Activated CD4-positive, alpha-beta memory T cell treated with anti-CD3 and anti-CD28 coated beads, Interleukin-2, amount 10 ng/mL, durations not matched to agents 7 days and 5 days (primary cell): Measurements from ENCODE around the gene LCNL1. TPM values are rescaled to one million over a fixed set of nuclear protein-coding genes. Genes with fewer than 3 reads are reported as not detected.

Source experiments
- CTCF ChIA-PET: fragments of 350-600 bp; sonication (Branson Sonifier 250); formaldehyde crosslinking; loops from one replicate; lab custom pipeline; 2021; ENCODE audit warnings: antibody characterized with exemption, inconsistent platforms; lab: Charles Lee
- POLR2A ChIA-PET: fragments of 350-600 bp; sonication (Branson Sonifier 250); formaldehyde crosslinking; loops from one replicate; lab custom pipeline; 2021; ENCODE audit warnings: antibody characterized with exemption; lab: Charles Lee
- DNase-seq: peaks from one replicate; pipeline ENCODE4 v3.0.0-alpha.2; 2020
- H3K27ac Mint-ChIP-seq: one replicate; pipeline ENCODE4 v1.8.0; 2021; ENCODE audit warnings: mild to moderate bottlenecking, mixed read lengths
- H3K27me3 Mint-ChIP-seq: one replicate; pipeline ENCODE4 v1.8.0; 2021; ENCODE audit warnings: mixed read lengths
- H3K36me3 Mint-ChIP-seq: one replicate; pipeline ENCODE4 v1.8.0; 2021; ENCODE audit warnings: low read depth, mixed read lengths
- H3K4me1 Mint-ChIP-seq: one replicate; pipeline ENCODE4 v1.8.0; 2021; ENCODE audit warnings: mixed read lengths
- H3K4me3 Mint-ChIP-seq: one replicate; pipeline ENCODE4 v1.8.0; 2021; ENCODE audit warnings: mild to moderate bottlenecking, mixed read lengths
- H3K9me3 Mint-ChIP-seq: one replicate; pipeline ENCODE4 v1.8.0; 2021; ENCODE audit warnings: mixed read lengths
- total RNA-seq, 2 experiments: library from RNA; stranded (reverse); gene quantifications; one replicate each; pipeline ENCODE4 v1.2.3, GENCODE V29; 2021

Gene LCNL1
- total RNA-seq, 2 experiments from 2014 or later, result 0.98 to 1.0 TPM

GRCh38 chr9:136942881-136943230 lies 39.9 kb upstream of the LCNL1 start:
- Mint-ChIP-seq H3K4me3 (peak overlapping the region; percentile 67), H3K9me3 (no peaks in the 10 kb centered on the region), H3K4me1 (peaks cover 18% of the 10 kb centered on the region), H3K36me3 (peaks cover 30% of the 10 kb centered on the region), H3K27me3 (no peaks in the 10 kb centered on the region), H3K27ac (peak overlapping the region; percentile 52)
- CTCF ChIA-PET, result interaction anchor here (7.2 kb wide), 1 partner anchor 90 kb away, joined by 149 read pairs; the partner anchor contains the start of gene FUT7
- POLR2A ChIA-PET, result interaction anchor here (0.7 to 2.0 kb wide), 3 partner anchors 41 to 172 kb away, joined by 3 to 11 read pairs (median 8); partner anchors contain the start of gene DPP7
- no peak for DNase-seq

GRCh38 chr9:136943291-136944211 lies 39.2 kb upstream of the LCNL1 start:
- Mint-ChIP-seq H3K27ac (peak overlapping the region; percentile 74), H3K27me3 (no peaks in the 10 kb centered on the region), H3K4me1 (peaks cover 22% of the 10 kb centered on the region), H3K9me3 (no peaks in the 10 kb centered on the region), H3K4me3 (peak overlapping the region; percentile 80), H3K36me3 (peaks cover 30% of the 10 kb centered on the region)
- CTCF ChIA-PET, result interaction anchor here (0.5 to 7.2 kb wide), 3 partner anchors 31 to 90 kb away, joined by 3 to 149 read pairs (median 3); partner anchors contain the start of gene FUT7
- POLR2A ChIA-PET, result interaction anchor here (0.7 to 2.0 kb wide), 13 partner anchors 21 to 171 kb away, joined by 3 to 11 read pairs (median 4); partner anchors contain the start of genes AJM1, DPP7, PAXX and RABL6
- peak; percentile 57 for DNase-seq

- H3K4me3 Mint-ChIP-seq, result peak overlapping the region; percentile 80
- peak overlapping the region; percentile 74 for H3K27ac Mint-ChIP-seq
- H3K27me3 Mint-ChIP-seq, result no peaks in the 10 kb centered on the region
- ChIA-PET POLR2A (interaction anchor here (0.8 to 2.0 kb wide), 13 partner anchors 21 to 136 kb away, joined by 3 to 11 read pairs (median 4); partner anchors contain the start of genes AJM1, PAXX and RABL6), CTCF (interaction anchor here (0.6 to 7.2 kb wide), 3 partner anchors 55 to 123 kb away, joined by 3 to 149 read pairs (median 6); partner anchors contain the start of gene FUT7)
- H3K4me1 Mint-ChIP-seq, result peaks cover 25% of the 10 kb centered on the region
- DNase-seq, result no peak
- no peaks in the 10 kb centered on the region for H3K9me3 Mint-ChIP-seq
- H3K36me3 Mint-ChIP-seq, result peaks cover 27% of the 10 kb centered on the region
Measured at GRCh38 chr9:136944212-136944518, 38.6 kb upstream of the LCNL1 start.

- H3K27ac Mint-ChIP-seq, result peak within 1 kb of the TSS; percentile 77
- ChIA-PET POLR2A (interaction anchor here (0.8 to 3.9 kb wide), 14 partner anchors 15 to 137 kb away, joined by 3 to 19 read pairs (median 4); partner anchors contain the start of genes AJM1, PAXX and RABL6), CTCF (interaction anchor here (0.6 to 7.2 kb wide), 3 partner anchors 54 to 123 kb away, joined by 3 to 149 read pairs (median 6); partner anchors contain the start of gene FUT7)
- peak; percentile 96 for DNase-seq
- H3K4me3 Mint-ChIP-seq, result peak within 1 kb of the TSS; percentile 80
- H3K4me1 Mint-ChIP-seq, result peaks cover 25% of the 10 kb centered on the region
- H3K27me3 Mint-ChIP-seq, result no peaks in the 10 kb centered on the region
- peaks cover 22% of the 10 kb centered on the region for H3K36me3 Mint-ChIP-seq
- H3K9me3 Mint-ChIP-seq, result no peaks in the 10 kb centered on the region
Measured at GRCh38 chr9:136944519-136945332, 38.1 kb upstream of the LCNL1 start, which contains the start of the genes C8G and FBXW5. C8G (plus strand) TSS chr9:136945243; CDS start chr9:136945321, 78 bp downstream. FBXW5 (minus strand) TSS chr9:136944738; CDS start chr9:136944083, 655 bp downstream.

GRCh38 chr9:136945333-136946227 lies 37.2 kb upstream of the LCNL1 start:
- no peak for DNase-seq
- Mint-ChIP-seq H3K4me1 (peaks cover 26% of the 10 kb centered on the region), H3K36me3 (peaks cover 21% of the 10 kb centered on the region), H3K27ac (no peak overlapping the region), H3K9me3 (no peaks in the 10 kb centered on the region), H3K27me3 (no peaks in the 10 kb centered on the region), H3K4me3 (peak overlapping the region; percentile 48)
- ChIA-PET CTCF (interaction anchor here (1.0 to 7.2 kb wide), 3 partner anchors 15 to 88 kb away, joined by 3 to 149 read pairs (median 3); partner anchors contain the start of genes FUT7 and PAXX), POLR2A (interaction anchor here (0.6 to 3.9 kb wide), 4 partner anchors 14 to 102 kb away, joined by 3 to 19 read pairs (median 4); no protein-coding TSS in a partner anchor)

- peaks cover 26% of the 10 kb centered on the region for H3K4me1 Mint-ChIP-seq
- ChIA-PET CTCF (interaction anchor here (0.7 to 7.2 kb wide), 5 partner anchors 9 to 87 kb away, joined by 3 to 149 read pairs (median 3); partner anchors contain the start of genes FUT7 and PAXX), POLR2A (interaction anchor here (0.6 to 3.9 kb wide), 3 partner anchors 14 to 103 kb away, joined by 3 to 19 read pairs (median 4); no protein-coding TSS in a partner anchor)
- H3K27ac Mint-ChIP-seq, result no peak overlapping the region
- H3K9me3 Mint-ChIP-seq, result no peaks in the 10 kb centered on the region
- no peak for DNase-seq
- peaks cover 14% of the 10 kb centered on the region for H3K36me3 Mint-ChIP-seq
- H3K27me3 Mint-ChIP-seq, result no peaks in the 10 kb centered on the region
- H3K4me3 Mint-ChIP-seq, result no peak overlapping the region
Measured at GRCh38 chr9:136946228-136947027, 36.4 kb upstream of the LCNL1 start.

GRCh38 chr9:136947028-136947891 lies 35.5 kb upstream of the LCNL1 start:
- Mint-ChIP-seq H3K4me1 (peaks cover 24% of the 10 kb centered on the region), H3K36me3 (peaks cover 7% of the 10 kb centered on the region), H3K4me3 (peak overlapping the region; percentile 32), H3K9me3 (no peaks in the 10 kb centered on the region), H3K27ac (no peak overlapping the region), H3K27me3 (no peaks in the 10 kb centered on the region)
- POLR2A ChIA-PET, result interaction anchor here (0.9 to 3.9 kb wide), 6 partner anchors 13 to 82 kb away, joined by 3 to 19 read pairs (median 7); partner anchors contain the start of gene PAXX
- CTCF ChIA-PET, result interaction anchor here (0.7 to 7.2 kb wide), 18 partner anchors 10 to 159 kb away, joined by 3 to 149 read pairs (median 5); partner anchors contain the start of genes AJM1, FUT7, PAXX and RABL6
- DNase-seq, result no peak

- Mint-ChIP-seq H3K27me3 (no peaks in the 10 kb centered on the region), H3K4me3 (peak overlapping the region; percentile 81), H3K27ac (no peak overlapping the region), H3K4me1 (peaks cover 18% of the 10 kb centered on the region), H3K9me3 (no peaks in the 10 kb centered on the region), H3K36me3 (no peaks in the 10 kb centered on the region)
- no peak for DNase-seq
- ChIA-PET CTCF (interaction anchor here (0.6 to 7.2 kb wide), 22 partner anchors 12 to 160 kb away, joined by 3 to 149 read pairs (median 5); partner anchors contain the start of genes AJM1, CLIC3, FUT7 and PAXX), POLR2A (interaction anchor here (0.8 to 3.9 kb wide), 8 partner anchors 12 to 122 kb away, joined by 3 to 19 read pairs (median 7); partner anchors contain the start of genes PAXX and SAPCD2)
Measured at GRCh38 chr9:136947955-136948510, 34.8 kb upstream of the LCNL1 start.

GRCh38 chr9:136949239-136949816 lies 33.5 kb upstream of the LCNL1 start:
- Mint-ChIP-seq H3K27ac (peak overlapping the region; percentile 79), H3K9me3 (no peaks in the 10 kb centered on the region), H3K4me3 (peak overlapping the region; percentile 81), H3K27me3 (no peaks in the 10 kb centered on the region), H3K36me3 (no peaks in the 10 kb centered on the region), H3K4me1 (peaks cover 16% of the 10 kb centered on the region)
- CTCF ChIA-PET, result interaction anchor here (1.0 to 7.2 kb wide), 4 partner anchors 43 to 107 kb away, joined by 3 to 149 read pairs (median 6); partner anchors contain the start of genes AJM1, CLIC3, FUT7 and PAXX
- POLR2A ChIA-PET, result interaction anchor here (1.2 to 3.1 kb wide), 3 partner anchors 25 to 47 kb away, joined by 3 to 10 read pairs (median 8); partner anchors contain the start of gene PAXX
- no peak for DNase-seq
